Pancreas (tissue), 10 donors: Measurements from ENCODE around the gene GAD2. TPM values are rescaled to one million over a fixed set of nuclear protein-coding genes. Genes with fewer than 3 reads are reported as not detected.

ENCODE experiments used
- ATAC-seq, 4 donors: fragments of 200-7000 bp; cut with Tn5 transposase; one replicate each; pipeline versions ENCODE4 v1.8.0 to v1.9.1; 2020; ENCODE audit warnings: mild to moderate bottlenecking in 4 of 4, moderate library complexity in 4 of 4
- DNase-seq, 6 donors: peaks; one replicate each; pipeline ENCODE4 v3.0.0-alpha.2; 2020
- FAIRE-seq: peaks from 2 replicates; lab custom pipeline; 2012; peaks lifted over from hg19 to GRCh38; lab: Jason Lieb, UNC
- H3K27ac ChIP-seq, 4 donors: fragments of 200-600 bp; sonication (generic); 1 replicate in 3 of 4; 2 replicates in 1 of 4; pipeline versions ENCODE4 v1.5.0 to v1.8.0; 2020
- H3K27me3 ChIP-seq, 4 donors: fragments of 200-600 bp; one replicate each; pipeline ENCODE4 v1.8.0; 2021
- H3K36me3 ChIP-seq, 3 donors: fragments of 200-600 bp; sonication (generic) in 1 of 3; one replicate each; pipeline versions ENCODE4 v1.5.0 to v1.8.0; 2020 to 2021
- H3K4me1 ChIP-seq, 3 donors: fragments of 200-600 bp; one replicate each; pipeline ENCODE4 v1.8.0; 2021
- H3K4me3 ChIP-seq, 4 donors: fragments of 200-600 bp; sonication (generic) in 2 of 4; one replicate each; pipeline versions ENCODE4 v1.5.0 to v1.8.0; 2020 to 2021
- H3K9me3 ChIP-seq, 4 donors: fragments of 200-600 bp; one replicate each; pipeline ENCODE4 v1.8.0; 2021
- CTCF ChIP-seq, 4 donors: fragments of 200-600 bp; sonication (generic) in 3 of 4; IDR thresholded peaks; one replicate each; pipeline versions ENCODE4 v1.5.0 to v1.8.0; 2021; ENCODE audit warnings: antibody characterized with exemption in 4 of 4
- WGBS, 2 donors: extraction: QIAGEN DNeasy Blood & Tissue Kit; methylation state at CpG; one replicate each; pipeline ENCODE4 v1.1.7; 2013; 5-methylcytosine and 5-hydroxymethylcytosine counted together
- intact Hi-C, 3 donors: fragments of 100-400 bp; cut with DNase I; formaldehyde crosslinking; loops; one replicate each; pipeline versions ENCODE4 v1.11.1 to v1.14.2; 2022
- polyA plus RNA-seq, 2 donors: library from polyadenylated mRNA; stranded (reverse); fragments of 200-250 nt; gene quantifications; one replicate each; pipeline ENCODE4 v1.2.3, GENCODE V29; 2013
- total RNA-seq, 6 donors: library from RNA; stranded (reverse); fragmentation: NEBNext Ultra II Directional in 4 of 6; extraction: Animal tissue kit (Norgen Biotek cat#: 25700) in 4 of 6; gene quantifications; one replicate each; pipeline versions ENCODE4 v1.2.1 to v1.2.4, GENCODE V29; 2021 to 2023
- donor health status: healthy with polysubstance abuse.
- donor health status: DM: no; HTN: no; CAD: no; lungs with moderate emphysema.
- donor health status: DM: no; HTN: no; CAD: no.
- donor health status: control.
- donor health status: control.
- donor health status: Bipolar disorder and iron deficiency.
- donor health status: DM: yes; HTN: yes; CAD: no.
- donor health status: DM: no; HTN: no; CAD: no.
- donor health status: DM: no; HTN: no; CAD: no.
- donor health status: DM: yes; HTN: yes; CAD: no.

GAD2 gene
- total and polyA plus RNA-seq, 8 donors, result 1.9 to 64.7 (median 8.6) TPM

DNA sequence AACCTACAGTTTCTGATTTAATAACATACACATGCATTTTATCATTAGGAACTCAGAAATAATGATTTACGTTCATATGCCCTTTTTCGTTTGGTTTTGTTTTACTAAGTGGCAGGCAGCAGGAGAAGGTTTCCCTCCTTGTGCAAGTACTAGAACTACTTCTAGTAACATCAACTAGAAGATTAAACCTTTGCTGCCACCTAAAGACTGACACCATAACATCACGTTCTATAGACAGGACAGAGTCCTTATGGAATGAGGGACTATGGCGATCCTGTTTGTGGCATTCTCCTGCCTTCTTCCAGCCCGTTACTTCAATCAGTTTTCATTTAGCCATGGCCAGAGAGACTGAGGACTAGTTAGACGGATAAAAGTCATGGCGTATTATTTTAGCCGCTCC, 53.2 kb downstream of the GAD2 start:
- Histone ChIP-seq H3K27me3 (no peaks in the 10 kb centered on the region), H3K36me3 (no peaks in the 10 kb centered on the region), H3K27ac (no peak overlapping the region), H3K4me1 (no peaks in the 10 kb centered on the region), H3K4me3 (no peak overlapping the region), H3K9me3 (no peaks in the 10 kb centered on the region)
- peak in 2 of 4 donors; percentile 42 to 76 for ATAC-seq
- WGBS, 2 donors, result 36 to 47% methylated on average over 8 of the region's 8 CpGs
- no peak for FAIRE-seq
- intact Hi-C loops, result no loop called here
- no peak for DNase-seq
- TF ChIP-seq CTCF (IDR thresholded peaks at IDR 0.05), result no peak

DNA sequence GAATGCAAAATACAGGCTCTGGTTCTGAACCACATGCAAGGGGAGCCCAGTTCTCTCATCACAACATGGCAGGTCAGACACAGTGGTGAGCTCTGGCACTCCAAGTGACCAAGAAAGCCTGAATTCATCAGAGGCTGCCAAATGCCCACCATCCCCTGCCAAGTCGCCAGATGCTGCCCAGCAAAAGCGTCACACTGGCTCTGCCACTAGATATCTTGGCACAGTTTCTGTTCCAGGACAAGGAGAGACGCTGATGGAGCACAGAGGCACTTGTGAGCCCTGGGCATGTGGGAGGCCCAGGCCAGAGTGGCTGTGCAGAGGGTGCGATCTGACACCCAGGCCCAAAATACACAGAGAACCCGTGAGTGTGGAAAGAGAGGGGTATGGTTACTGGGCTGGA, 57.8 kb downstream of the GAD2 start:
- intact Hi-C loops, result no loop called here
- no peaks in the 10 kb centered on the region for H3K4me1 ChIP-seq
- no peaks in the 10 kb centered on the region for H3K27me3 ChIP-seq
- no peaks in the 10 kb centered on the region for H3K36me3 ChIP-seq
- no peak for FAIRE-seq
- ATAC-seq, result peak in 1 of 4 donors; percentile 51
- 52 to 63% methylated on average over 5 of the region's 5 CpGs for WGBS, 2 donors
- peak in 4 of 6 donors; percentile 21 to 39 (median 35) for DNase-seq
- no peak for TF ChIP-seq CTCF (IDR thresholded peaks at IDR 0.05)
- H3K4me3 ChIP-seq, result no peak overlapping the region
- no peak overlapping the region for H3K27ac ChIP-seq
- no peaks in the 10 kb centered on the region for H3K9me3 ChIP-seq

GRCh38 chr10:26278295-26278694, 61.7 kb downstream of the GAD2 start:
- H3K4me1 ChIP-seq, result no peaks in the 10 kb centered on the region
- H3K4me3 ChIP-seq, result no peak overlapping the region
- no peak for ATAC-seq
- FAIRE-seq, result no peak
- no peaks in the 10 kb centered on the region for H3K27me3 ChIP-seq
- no peak overlapping the region for H3K27ac ChIP-seq
- 79% methylated on average over 3 of the region's 3 CpGs for WGBS, 2 donors
- DNase-seq, result no peak
- H3K9me3 ChIP-seq, result no peaks in the 10 kb centered on the region
- intact Hi-C loops, result no loop called here
- TF ChIP-seq CTCF (IDR thresholded peaks at IDR 0.05), result no peak
- H3K36me3 ChIP-seq, result no peaks in the 10 kb centered on the region

DNA sequence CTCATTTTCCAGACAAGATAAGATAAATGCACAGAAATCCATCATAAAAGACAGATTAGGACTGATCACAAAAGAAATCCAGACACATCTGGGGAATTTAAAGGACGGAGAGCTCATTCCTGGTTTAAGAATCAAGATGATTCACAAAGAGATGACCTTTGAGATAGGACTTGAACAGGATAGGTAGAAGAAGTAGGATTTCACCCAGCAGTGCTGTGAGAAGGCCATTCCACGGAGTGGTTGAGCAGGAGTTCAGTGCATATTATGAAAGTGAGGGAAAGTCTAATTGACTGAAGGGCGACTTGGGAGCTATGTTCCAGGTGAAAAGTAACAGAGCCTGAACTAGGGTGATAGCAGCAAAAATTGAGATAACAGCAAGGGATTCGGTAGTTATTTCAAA, 73.7 kb downstream of the GAD2 start:
- no peak for DNase-seq
- no peaks in the 10 kb centered on the region for H3K9me3 ChIP-seq
- TF ChIP-seq CTCF (IDR thresholded peaks at IDR 0.05), result no peak
- H3K27me3 ChIP-seq, result no peaks in the 10 kb centered on the region
- no peaks in the 10 kb centered on the region for H3K4me1 ChIP-seq
- no peak overlapping the region for H3K4me3 ChIP-seq
- no peak overlapping the region for H3K27ac ChIP-seq
- WGBS, 2 donors, result 50 to 58% methylated on average over 4 of the region's 4 CpGs
- intact Hi-C loops, result no loop called here
- FAIRE-seq, result no peak
- no peak for ATAC-seq
- no peaks in the 10 kb centered on the region for H3K36me3 ChIP-seq

GRCh38 chr10:26291721-26292480, 75.3 kb downstream of the GAD2 start:
- intact Hi-C loops, result no loop called here
- TF ChIP-seq CTCF (IDR thresholded peaks at IDR 0.05), result no peak
- no peak for ATAC-seq
- no peaks in the 10 kb centered on the region for H3K36me3 ChIP-seq
- H3K4me1 ChIP-seq, result no peaks in the 10 kb centered on the region
- H3K4me3 ChIP-seq, result no peak overlapping the region
- H3K27ac ChIP-seq, result no peak overlapping the region
- no peak for DNase-seq
- no peaks in the 10 kb centered on the region for H3K27me3 ChIP-seq
- no peaks in the 10 kb centered on the region for H3K9me3 ChIP-seq
- FAIRE-seq, result no peak
- 58 to 66% methylated on average over 13 of the region's 13 CpGs for WGBS, 2 donors
